Panc1 (cell line): ENCODE results near the gene RDX.

Experiments used
- SIN3A ChIP-seq: IDR thresholded peaks from 2 replicates; pipeline ENCODE4 v1.6.1; 2012; ENCODE audit warnings: low read depth, mild to moderate bottlenecking, low read length, moderate library complexity, borderline replicate concordance; ENCODE audit not compliant: insufficient read depth
- TF ChIP-seq, protein P1 (sequence below): fragments of 450-650 bp; IDR thresholded peaks from 2 replicates; pipeline ENCODE4 v1.5.1; 2017; ENCODE audit warnings: mild to moderate bottlenecking
- TF ChIP-seq, protein P2 (sequence below), 2 experiments: IDR thresholded peaks; 2 replicates each; pipeline ENCODE4 v1.6.1; 2011 to 2012; ENCODE audit warnings: low read depth in 2 of 2, control low read depth in 1 of 2, low read length in 1 of 2, mild to moderate bottlenecking in 1 of 2, moderate library complexity in 1 of 2; ENCODE audit not compliant: insufficient read depth in 1 of 2

DNA sequence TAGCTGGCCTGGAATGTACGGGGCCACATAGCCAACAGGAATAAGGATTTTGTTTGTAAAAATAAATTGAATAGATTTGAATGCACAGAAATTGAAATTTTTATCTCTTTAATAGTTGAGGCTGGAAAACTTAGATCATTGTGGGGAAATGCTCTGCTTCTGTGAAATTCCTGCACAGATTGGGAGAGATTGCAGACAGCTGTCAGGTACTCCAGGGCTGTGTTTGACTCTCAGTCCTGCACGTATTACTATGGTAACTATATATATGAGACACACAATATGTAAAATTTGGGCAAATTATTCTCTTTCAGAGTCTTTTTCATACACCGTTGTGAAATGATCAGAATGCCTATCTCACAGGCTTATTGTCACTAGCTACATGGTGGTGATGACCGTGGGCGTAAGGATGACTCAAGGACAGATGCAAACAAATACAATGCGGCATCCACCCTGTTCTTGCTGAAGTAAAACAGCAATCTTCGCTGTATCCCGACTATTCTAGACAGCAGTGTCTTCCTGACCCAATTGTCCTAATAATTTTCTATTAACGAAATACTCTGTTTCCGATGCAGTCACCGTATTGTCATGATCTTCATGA, 123.8 kb downstream of the RDX start:
- TF ChIP-seq, protein P1, sequence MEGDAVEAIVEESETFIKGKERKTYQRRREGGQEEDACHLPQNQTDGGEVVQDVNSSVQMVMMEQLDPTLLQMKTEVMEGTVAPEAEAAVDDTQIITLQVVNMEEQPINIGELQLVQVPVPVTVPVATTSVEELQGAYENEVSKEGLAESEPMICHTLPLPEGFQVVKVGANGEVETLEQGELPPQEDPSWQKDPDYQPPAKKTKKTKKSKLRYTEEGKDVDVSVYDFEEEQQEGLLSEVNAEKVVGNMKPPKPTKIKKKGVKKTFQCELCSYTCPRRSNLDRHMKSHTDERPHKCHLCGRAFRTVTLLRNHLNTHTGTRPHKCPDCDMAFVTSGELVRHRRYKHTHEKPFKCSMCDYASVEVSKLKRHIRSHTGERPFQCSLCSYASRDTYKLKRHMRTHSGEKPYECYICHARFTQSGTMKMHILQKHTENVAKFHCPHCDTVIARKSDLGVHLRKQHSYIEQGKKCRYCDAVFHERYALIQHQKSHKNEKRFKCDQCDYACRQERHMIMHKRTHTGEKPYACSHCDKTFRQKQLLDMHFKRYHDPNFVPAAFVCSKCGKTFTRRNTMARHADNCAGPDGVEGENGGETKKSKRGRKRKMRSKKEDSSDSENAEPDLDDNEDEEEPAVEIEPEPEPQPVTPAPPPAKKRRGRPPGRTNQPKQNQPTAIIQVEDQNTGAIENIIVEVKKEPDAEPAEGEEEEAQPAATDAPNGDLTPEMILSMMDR, result no peak; the same call in 1 of the 2 replicates
- TF ChIP-seq, protein P2, sequence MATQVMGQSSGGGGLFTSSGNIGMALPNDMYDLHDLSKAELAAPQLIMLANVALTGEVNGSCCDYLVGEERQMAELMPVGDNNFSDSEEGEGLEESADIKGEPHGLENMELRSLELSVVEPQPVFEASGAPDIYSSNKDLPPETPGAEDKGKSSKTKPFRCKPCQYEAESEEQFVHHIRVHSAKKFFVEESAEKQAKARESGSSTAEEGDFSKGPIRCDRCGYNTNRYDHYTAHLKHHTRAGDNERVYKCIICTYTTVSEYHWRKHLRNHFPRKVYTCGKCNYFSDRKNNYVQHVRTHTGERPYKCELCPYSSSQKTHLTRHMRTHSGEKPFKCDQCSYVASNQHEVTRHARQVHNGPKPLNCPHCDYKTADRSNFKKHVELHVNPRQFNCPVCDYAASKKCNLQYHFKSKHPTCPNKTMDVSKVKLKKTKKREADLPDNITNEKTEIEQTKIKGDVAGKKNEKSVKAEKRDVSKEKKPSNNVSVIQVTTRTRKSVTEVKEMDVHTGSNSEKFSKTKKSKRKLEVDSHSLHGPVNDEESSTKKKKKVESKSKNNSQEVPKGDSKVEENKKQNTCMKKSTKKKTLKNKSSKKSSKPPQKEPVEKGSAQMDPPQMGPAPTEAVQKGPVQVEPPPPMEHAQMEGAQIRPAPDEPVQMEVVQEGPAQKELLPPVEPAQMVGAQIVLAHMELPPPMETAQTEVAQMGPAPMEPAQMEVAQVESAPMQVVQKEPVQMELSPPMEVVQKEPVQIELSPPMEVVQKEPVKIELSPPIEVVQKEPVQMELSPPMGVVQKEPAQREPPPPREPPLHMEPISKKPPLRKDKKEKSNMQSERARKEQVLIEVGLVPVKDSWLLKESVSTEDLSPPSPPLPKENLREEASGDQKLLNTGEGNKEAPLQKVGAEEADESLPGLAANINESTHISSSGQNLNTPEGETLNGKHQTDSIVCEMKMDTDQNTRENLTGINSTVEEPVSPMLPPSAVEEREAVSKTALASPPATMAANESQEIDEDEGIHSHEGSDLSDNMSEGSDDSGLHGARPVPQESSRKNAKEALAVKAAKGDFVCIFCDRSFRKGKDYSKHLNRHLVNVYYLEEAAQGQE (IDR thresholded peaks at IDR 0.05; ENCODE audit: insufficient read depth in 1 of 2, low read depth in 2 of 2, low read length in 1 of 2), result no peak
- no peak for TF ChIP-seq SIN3A
